GM18507 (cell line): Measurements from ENCODE around the gene RASGRF2.
"Not testable (repeated sequence)": the region's sequence is repeated elsewhere in the genome, so short reads cannot be mapped to it uniquely, and the experiment has no call there.

ENCODE experiments used
- DNase-seq: peaks from one replicate; pipeline ENCODE4 v3.0.0; 2011; ENCODE audit warnings: low read depth; ENCODE audit not compliant: insufficient read length; ENCODE audit errors: extremely low spot score
- FAIRE-seq: peaks from 2 replicates; lab custom pipeline; 2011; peaks lifted over from hg19 to GRCh38; lab: Jason Lieb, UNC

Gene RASGRF2

DNA sequence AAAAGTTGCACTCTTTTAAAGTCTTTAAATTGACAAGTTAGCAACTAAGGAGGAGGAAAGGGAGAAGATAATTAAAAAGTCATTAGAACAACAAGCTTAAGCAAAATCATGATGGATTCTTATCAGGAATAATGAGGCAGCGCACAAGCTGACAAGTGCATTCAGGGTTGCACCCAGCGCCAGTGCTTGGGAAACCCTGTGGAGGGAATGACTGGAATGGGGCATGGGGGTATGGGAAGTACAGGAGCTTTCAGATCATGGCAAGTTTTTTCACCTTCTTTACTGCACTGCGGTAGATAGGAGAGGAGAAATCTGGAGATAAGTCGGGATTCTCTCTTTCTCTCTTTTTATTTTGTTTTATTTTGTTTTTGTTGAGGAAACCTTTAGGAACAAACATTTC lies 155.1 kb downstream of the RASGRF2 start:
- FAIRE-seq (no peak), DNase-seq (no peak)

- DNase-seq (no peak), FAIRE-seq (no peak)
These were observed 157.4 kb downstream of the RASGRF2 start for GRCh38 chr5:81117566-81117965.

DNA sequence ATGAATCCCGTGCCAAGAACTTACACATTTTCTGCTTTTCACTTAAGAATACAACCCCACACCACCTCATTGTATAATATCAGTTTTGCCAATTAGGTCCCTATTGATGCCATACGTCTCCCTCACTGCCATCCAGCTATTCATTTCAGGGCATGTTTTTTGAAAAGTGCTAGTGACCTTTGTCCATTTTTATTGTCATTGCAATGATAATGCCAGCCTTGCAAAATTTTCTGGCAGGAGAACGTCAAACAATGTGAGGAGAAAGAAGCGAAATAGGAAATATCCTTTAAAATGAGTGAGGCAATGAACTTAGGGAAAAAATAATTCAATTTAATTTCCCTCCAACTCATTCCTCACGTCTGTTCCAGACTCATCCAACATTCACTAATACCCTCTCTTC lies 161.1 kb downstream of the RASGRF2 start:
- DNase-seq = no peak
- no peak for FAIRE-seq

DNA sequence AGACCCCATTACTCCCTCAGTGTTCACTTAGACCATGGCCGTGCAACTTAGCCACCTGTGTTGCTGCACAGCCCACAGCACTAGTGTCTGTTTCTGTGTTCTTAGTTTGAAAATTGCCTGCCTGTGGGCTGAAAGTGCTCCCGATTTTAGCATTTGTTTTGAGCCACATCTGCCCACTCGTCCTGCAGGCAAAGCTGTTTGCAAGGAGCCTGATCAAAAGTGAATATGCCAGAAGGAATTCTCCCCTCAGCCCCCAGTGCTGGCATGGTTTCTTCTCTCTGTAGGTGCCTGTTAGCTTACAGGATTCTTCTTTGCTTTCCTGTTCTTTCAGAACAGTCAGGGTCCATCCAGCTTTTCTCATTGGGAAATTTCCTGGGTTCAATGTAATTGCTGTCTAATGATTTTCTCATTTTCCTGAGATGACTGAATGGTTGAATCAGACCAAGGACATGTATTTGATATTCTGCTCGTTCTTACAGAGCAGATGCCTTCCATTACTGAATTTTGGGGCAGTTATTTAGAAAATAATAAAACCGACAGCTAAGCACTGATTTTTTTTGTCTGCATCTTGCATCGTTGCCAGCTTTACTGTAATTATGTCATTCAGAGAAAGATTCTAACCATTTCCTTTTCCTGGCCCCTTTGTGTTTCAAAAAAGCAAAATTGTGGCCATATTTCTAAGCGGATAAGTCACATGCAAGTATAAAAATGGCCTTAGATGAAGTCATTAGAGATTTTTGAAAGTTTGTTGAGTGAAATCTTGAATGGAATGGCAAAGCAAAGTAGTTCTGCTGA lies 161.9 kb downstream of the RASGRF2 start:
- FAIRE-seq (no peak), DNase-seq (no peak)

DNA sequence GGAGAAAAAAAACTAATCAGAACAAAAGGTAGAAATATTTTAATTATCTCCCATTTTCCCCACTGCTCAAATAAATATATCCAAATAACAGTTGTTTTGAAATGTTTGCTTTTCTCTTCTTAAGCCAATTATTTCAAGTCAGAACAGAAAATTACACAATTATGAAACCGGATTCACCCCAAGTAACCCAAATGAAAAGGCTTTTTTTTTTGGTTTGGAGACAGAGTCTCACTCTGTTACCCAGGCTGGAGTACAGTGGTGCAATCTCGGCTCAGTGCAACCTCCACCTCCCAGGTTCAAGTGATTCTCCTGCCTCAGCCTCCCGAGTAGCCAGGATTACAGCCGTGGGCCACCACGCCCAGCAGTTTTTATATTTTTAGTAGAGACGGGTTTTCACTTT lies 164.5 kb downstream of the RASGRF2 start:
- not testable (repeated sequence) for FAIRE-seq, DNase-seq

GRCh38 chr5:81125959-81126358 lies 165.8 kb downstream of the RASGRF2 start:
- FAIRE-seq (no peak), DNase-seq (no peak)

GRCh38 chr5:81128416-81128815 lies 168.3 kb downstream of the RASGRF2 start:
- DNase-seq (no peak), FAIRE-seq (no peak)

GRCh38 chr5:81132381-81132780 lies 172.2 kb downstream of the RASGRF2 start:
- FAIRE-seq (no peak), DNase-seq (no peak)

DNA sequence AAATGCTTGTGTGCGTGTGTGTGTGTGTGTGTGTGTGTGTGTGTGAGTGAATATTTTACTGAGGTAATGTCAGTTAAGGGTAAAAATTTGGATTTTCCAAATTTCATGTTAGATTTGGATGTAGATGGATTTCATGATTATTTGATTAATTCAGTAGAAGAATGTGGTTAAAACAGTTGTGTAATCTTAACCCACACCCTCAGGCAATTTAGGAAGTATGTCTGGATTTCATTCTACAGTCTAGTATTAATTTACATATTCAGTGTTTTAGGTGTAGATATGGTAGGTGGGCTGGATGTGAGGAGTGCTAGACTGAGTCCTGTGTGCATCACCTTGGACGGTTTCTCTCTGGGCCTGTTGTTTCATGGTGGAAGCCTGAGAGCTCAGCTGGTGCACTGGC lies 173.9 kb downstream of the RASGRF2 start:
- DNase-seq (no peak), FAIRE-seq (no peak)

DNA sequence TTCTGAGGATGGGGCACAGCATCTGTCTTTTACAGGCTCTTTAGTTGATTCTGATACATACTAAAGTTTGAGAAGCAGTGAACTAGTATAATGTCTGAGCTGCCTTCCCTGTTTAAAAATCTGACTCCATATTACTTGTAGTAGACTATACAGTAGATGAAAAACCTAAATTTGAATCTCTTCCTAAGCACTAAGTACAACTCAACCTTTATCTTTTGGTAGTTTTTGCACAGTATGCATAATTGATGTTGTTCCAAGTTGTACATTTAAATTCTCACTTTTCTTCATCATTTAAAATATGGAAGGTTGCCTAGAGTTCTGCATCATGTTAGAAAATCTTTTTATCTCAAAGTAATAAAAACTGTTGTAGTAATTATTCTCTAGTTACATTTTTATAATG lies 174.4 kb downstream of the RASGRF2 start:
- FAIRE-seq = no peak
- DNase-seq = no peak

- DNase-seq = no peak
- FAIRE-seq = no peak
These were observed 176.4 kb downstream of the RASGRF2 start for GRCh38 chr5:81136557-81136956.

DNA sequence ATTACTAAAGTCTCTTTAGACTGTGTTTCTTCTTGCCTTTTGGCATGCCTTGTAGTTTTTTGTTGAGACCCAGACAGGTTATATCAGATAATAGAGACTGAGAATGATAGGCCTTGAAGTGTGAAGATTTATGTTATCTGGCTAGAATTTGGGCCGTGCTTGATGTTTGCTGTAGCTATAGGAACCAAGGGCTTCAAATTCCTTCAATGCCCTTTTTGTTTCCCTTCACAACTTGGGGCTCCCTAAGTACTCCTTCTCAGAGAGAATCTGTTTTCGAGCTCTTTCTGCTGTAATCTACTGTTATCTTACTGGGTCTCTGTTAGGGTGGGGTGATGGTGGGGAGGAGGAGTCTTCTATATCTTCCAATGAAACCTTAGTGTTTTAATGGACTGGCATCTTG lies 177.7 kb downstream of the RASGRF2 start:
- DNase-seq = no peak
- FAIRE-seq = no peak

DNA sequence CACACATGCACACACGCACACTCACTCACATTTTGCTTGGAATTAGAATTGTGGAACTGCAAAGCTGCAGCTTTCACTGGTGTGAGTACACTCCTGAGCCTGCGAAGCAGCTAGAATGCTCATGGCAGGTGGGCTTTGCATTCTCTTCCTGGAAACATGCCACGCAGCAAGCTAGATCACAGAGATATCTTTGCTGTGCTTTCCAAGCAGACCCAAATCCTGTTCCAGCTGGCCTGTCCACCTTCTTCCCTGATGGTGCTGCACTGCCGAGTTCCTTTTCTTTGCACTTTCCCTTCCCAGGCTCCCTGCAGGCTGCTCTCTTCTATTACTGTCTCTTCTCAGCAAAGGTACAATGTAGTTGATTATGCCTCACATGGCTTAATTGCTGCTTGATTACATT lies 180.3 kb downstream of the RASGRF2 start:
- DNase-seq (no peak), FAIRE-seq (no peak)

DNA sequence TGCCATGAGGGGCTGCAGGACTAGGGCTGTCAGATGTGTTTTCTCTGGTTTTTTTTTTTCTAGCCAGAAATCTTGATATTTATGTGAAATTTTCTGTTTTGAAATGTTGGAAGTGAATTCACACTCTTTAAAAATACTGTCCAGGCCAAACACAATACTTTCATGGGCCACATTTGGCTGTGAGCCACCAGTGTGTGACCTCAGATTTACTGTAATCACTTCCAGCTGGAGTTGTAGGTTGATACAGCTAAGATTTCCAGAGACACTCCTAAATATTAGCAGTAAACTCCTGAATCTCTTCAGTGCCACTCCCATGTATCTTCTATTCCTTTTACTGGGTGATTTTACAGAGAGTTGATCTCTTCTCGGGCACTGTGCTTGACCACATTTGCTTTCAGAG lies 180.8 kb downstream of the RASGRF2 start:
- DNase-seq (no peak), FAIRE-seq (no peak)

- FAIRE-seq = no peak
- DNase-seq = no peak
These were observed 181.9 kb downstream of the RASGRF2 start for GRCh38 chr5:81142108-81142507.

- peak; percentile 55 for FAIRE-seq
These were observed 185.3 kb downstream of the RASGRF2 start for GRCh38 chr5:81145329-81145935.

DNA sequence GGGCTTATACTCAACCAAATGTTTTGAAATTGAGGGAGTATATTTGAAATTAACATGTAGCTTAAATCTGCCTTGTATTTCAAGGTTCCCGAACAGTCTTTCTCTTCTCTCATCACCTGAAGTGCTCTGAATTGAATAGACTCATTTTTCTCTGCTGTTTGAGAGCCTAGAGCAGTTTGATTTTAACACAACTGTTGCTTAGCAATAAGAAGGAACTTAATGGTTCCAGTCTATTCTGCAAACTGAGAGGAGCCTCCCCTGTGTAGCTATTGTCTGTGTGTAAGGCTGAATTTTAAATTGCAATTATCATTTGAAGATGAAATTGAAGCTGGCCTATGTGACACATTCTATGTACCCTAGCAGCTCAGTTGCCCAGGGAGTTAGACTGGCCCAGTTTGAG lies 185.9 kb downstream of the RASGRF2 start:
- no peak for FAIRE-seq
- DNase-seq = no peak

More at GRCh38 chr5:81145329-81145935, 185.3 kb downstream of the RASGRF2 start:
- DNase-seq = no peak

DNA sequence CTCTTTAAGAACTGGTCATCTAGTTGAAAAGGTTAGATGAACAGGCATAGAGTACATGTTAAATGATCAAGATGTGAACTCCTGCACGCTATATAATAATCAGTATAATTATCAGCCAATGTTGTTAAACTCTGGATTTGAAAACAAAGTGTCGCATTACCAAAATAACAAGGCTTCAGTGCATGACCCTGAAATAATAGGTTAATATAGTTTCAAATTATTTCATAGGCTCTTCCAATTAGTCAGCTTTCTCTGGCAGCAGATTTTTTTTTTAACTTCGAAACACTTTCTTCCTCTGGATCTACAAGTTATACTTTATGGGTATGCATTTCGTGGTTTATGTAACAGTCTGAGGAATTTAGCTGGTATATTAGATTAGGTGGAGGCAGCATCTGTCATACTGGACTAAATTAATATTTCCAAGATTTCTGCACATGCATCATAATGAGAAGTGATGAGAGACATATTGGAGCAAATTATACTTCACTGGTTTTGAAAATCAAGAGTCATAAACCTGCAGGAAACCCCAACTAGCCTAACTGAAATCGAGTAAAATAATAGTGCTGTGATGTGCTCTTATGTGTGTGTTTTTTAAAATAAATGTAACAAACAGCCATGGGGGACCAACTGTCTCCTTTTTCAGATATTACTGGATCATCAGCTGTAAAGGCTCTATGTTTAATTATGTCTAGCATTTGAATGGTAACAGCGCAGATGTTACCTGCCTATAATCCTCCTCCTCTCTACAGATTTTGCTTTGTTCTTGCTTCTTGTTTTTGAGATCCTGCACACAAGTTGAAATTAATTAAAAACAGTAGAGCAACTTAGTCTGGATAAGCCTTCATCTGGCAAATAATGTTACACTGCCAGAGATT lies 187.1 kb downstream of the RASGRF2 start:
- FAIRE-seq (no peak), DNase-seq (no peak)

DNA sequence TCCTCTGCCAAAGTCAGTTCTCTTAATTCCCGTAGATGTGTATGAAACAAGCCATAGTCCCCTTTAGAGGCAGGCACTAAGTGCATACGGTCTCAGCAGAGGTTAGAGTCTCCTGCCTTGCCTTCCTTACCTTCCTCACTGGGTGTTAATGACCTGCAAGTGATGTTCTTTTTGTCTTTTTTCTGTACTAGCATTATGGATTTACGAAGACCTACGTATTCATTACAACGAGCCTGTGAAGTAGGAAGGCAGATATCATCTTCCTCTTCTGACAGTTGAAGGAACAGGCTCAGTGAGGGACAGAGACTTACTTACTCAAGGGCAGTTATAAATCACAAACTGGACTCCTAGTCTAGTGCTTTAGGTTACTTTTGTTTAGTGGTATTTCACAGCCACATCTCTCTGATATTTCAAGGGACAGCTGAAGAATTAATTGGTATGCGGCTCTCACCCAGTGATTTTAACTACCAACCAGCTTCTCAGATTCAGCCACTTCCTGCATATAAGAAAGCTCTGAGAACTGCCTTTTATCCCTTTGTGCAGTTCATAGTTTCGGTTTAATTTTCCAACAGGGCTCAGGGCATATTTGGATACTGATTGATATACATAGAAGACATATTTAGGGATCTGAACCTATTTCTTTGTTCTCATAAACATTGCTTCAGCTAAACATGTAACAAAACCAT lies 187.9 kb downstream of the RASGRF2 start:
- no peak for FAIRE-seq
- no peak for DNase-seq

- FAIRE-seq = no peak
- DNase-seq = no peak
These were observed 191.4 kb downstream of the RASGRF2 start for GRCh38 chr5:81151546-81151945.
